Lower leg skin (tissue), 4 donors: ENCODE data around the gene DIRAS1. TPM values are rescaled to one million over a fixed set of nuclear protein-coding genes. Genes with fewer than 3 reads are reported as not detected.
"Not testable (repeated sequence)": the region's sequence is repeated elsewhere in the genome, so short reads cannot be mapped to it uniquely, and the experiment has no call there.

ENCODE experiments used
- DNase-seq, 2 donors: peaks; one replicate each; pipeline ENCODE4 v3.0.0-alpha.2; 2019; ENCODE audit warnings: low spot score in 2 of 2
- H3K4me3 ChIP-seq: fragments of 200-600 bp; sonication (generic); 2 replicates; pipeline ENCODE4 v1.5.1; 2017; ENCODE audit warnings: mild to moderate bottlenecking, low read depth; ENCODE audit not compliant: poor library complexity, severe bottlenecking
- CTCF ChIP-seq, 3 donors: fragments of 450-650 bp; IDR thresholded peaks; one replicate each; pipeline ENCODE4 v1.5.1; 2016; ENCODE audit warnings: antibody characterized with exemption in 3 of 3, mild to moderate bottlenecking in 3 of 3, moderate library complexity in 2 of 3
- POLR2A ChIP-seq, 2 donors: fragments of 450-650 bp; IDR thresholded peaks; one replicate each; pipeline ENCODE4 v1.6.1; 2016 to 2017; ENCODE audit warnings: antibody characterized with exemption in 2 of 2, mild to moderate bottlenecking in 1 of 2, moderate library complexity in 1 of 2
- WGBS, 2 donors: methylation state at CpG; one replicate each; pipeline ENCODE4 v1.1.5; 2018; 5-methylcytosine and 5-hydroxymethylcytosine counted together
- intact Hi-C: fragments of 100-400 bp; cut with DNase I; formaldehyde crosslinking; loops from one replicate; pipeline ENCODE4 v1.15.0; 2023; ENCODE audit warnings: low total_unique reads
- total RNA-seq, 4 donors: library from RNA; depleted of rRNA; stranded (reverse); fragments of >200 nt; gene quantifications; one replicate each; pipeline ENCODE4 v1.1.0, GENCODE V29; 2016

The DIRAS1 gene
- total RNA-seq, 4 donors from 2014 or later = 0.46 to 6.1 (median 3.4) TPM

- WGBS, 2 donors = 25 to 27% methylated on average over 11 of the region's 11 CpGs
- TF ChIP-seq CTCF (IDR thresholded peaks at IDR 0.05) (no peak), POLR2A (IDR thresholded peaks at IDR 0.05) (no peak)
- no peak overlapping the region for H3K4me3 ChIP-seq
- no peak for DNase-seq
- intact Hi-C loops = no loop called here
Observed at GRCh38 chr19:2675892-2676291, 45.3 kb downstream of the DIRAS1 start.

- TF ChIP-seq POLR2A (IDR thresholded peaks at IDR 0.05) (no peak), CTCF (IDR thresholded peaks at IDR 0.05) (no peak)
- WGBS, 2 donors = 79 to 85% methylated on average over 4 to 14 of the region's 16 CpGs
- DNase-seq = peak in 1 of 2 donors; percentile 80
- intact Hi-C loops = no loop called here
- H3K4me3 ChIP-seq = no peak overlapping the region
Observed at GRCh38 chr19:2670217-2670616, 51.0 kb downstream of the DIRAS1 start.

- TF ChIP-seq POLR2A (IDR thresholded peaks at IDR 0.05) = no peak
- no peak for TF ChIP-seq CTCF (IDR thresholded peaks at IDR 0.05)
- H3K4me3 ChIP-seq = no peak overlapping the region
- WGBS, 2 donors = 78% methylated on average over 15 of the region's 15 CpGs
- intact Hi-C loops = no loop called here
- no peak for DNase-seq
Observed at GRCh38 chr19:2668175-2668763, 52.9 kb downstream of the DIRAS1 start.

GRCh38 chr19:2667349-2667748 is 53.8 kb downstream of the DIRAS1 start:
- intact Hi-C loops, H3K4me3 ChIP-seq, DNase-seq: not testable (repeated sequence)
- WGBS, 2 donors = 91 to 92% methylated on average over 10 of the region's 10 CpGs

GRCh38 chr19:2666344-2666994 is 54.7 kb downstream of the DIRAS1 start:
- TF ChIP-seq CTCF (IDR thresholded peaks at IDR 0.05) (no peak), POLR2A (IDR thresholded peaks at IDR 0.05) (no peak)
- H3K4me3 ChIP-seq = no peak overlapping the region
- DNase-seq = no peak
- 90% methylated on average over 9 of the region's 9 CpGs for WGBS, 2 donors
- intact Hi-C loops = no loop called here

GRCh38 chr19:2665103-2665502 is 56.1 kb downstream of the DIRAS1 start:
- WGBS, 2 donors = 89 to 91% methylated on average over 10 to 11 of the region's 11 CpGs

More at GRCh38 chr19:2665103-2665502, 56.1 kb downstream of the DIRAS1 start:
- no peak overlapping the region for H3K4me3 ChIP-seq
- TF ChIP-seq POLR2A (IDR thresholded peaks at IDR 0.05) = no peak
- no peak for TF ChIP-seq CTCF (IDR thresholded peaks at IDR 0.05)
- intact Hi-C loops = no loop called here
- DNase-seq = no peak

Other genes starting within 250 kb of the DIRAS1 start
- gene GADD45B, start 245.2 kb downstream of the DIRAS1 start, total RNA-seq = 100 to 1,000 TPM in 2 of 4 donors, 10 to 100 TPM in 2; 74.0 to 205 (median 106) TPM
- gene GNG7, start 18.7 kb downstream of the DIRAS1 start, total RNA-seq = 1 to 10 TPM in 3 of 4 donors, under 1 TPM in 1; 0.59 to 3.4 (median 2.4) TPM
- gene SLC39A3, start 18.6 kb upstream of the DIRAS1 start, total RNA-seq = 10 to 100 TPM; 20.2 to 27.0 (median 21.6) TPM
- 10 to 100 TPM; 37.9 to 49.5 (median 44.1) TPM for gene SGTA, start 61.9 kb upstream of the DIRAS1 start, total RNA-seq
- gene THOP1, start 64.1 kb upstream of the DIRAS1 start, total RNA-seq = 10 to 100 TPM; 35.9 to 56.5 (median 43.7) TPM
- 1 to 10 TPM; 6.2 to 8.6 (median 7.3) TPM for gene ZNF554, start 98.5 kb upstream of the DIRAS1 start, total RNA-seq
- gene ZNF555, start 120.1 kb upstream of the DIRAS1 start, total RNA-seq = 1 to 10 TPM; 2.4 to 5.5 (median 3.6) TPM
- under 1 TPM in 1 of 4 donors, not detected in 3; 0.03 TPM for gene ZNF556, start 146.0 kb upstream of the DIRAS1 start, total RNA-seq
- 10 to 100 TPM; 21.0 to 33.9 (median 29.2) TPM for gene ZNF57, start 179.6 kb upstream of the DIRAS1 start, total RNA-seq
- 1 to 10 TPM; 3.7 to 5.9 (median 4.8) TPM for gene ZNF77, start 223.6 kb upstream of the DIRAS1 start, total RNA-seq